CD8-positive, alpha-beta memory T cell (primary cell): ENCODE results near the gene PDCD1. TPM values are rescaled to one million over a fixed set of nuclear protein-coding genes. Genes with fewer than 3 reads are reported as not detected.
"Not testable (repeated sequence)": the region's sequence is repeated elsewhere in the genome, so short reads cannot be mapped to it uniquely, and the experiment has no call there.

ENCODE experiments used
- CTCF ChIA-PET: fragments of 350-600 bp; sonication (Branson Sonifier 250); formaldehyde crosslinking; loops from one replicate; lab custom pipeline; 2021; ENCODE audit warnings: antibody characterized with exemption; lab: Charles Lee
- POLR2A ChIA-PET: fragments of 350-600 bp; sonication (Branson Sonifier 250); formaldehyde crosslinking; loops from one replicate; lab custom pipeline; 2021; ENCODE audit warnings: antibody characterized with exemption; lab: Charles Lee
- DNase-seq, 5 donors: peaks; one replicate each; pipeline versions ENCODE4 v3.0.0 to v3.0.0-alpha.2; 2020 to 2022; ENCODE audit warnings: mixed read lengths in 1 of 5
- H3K27ac ChIP-seq: one replicate; pipeline ENCODE4 v1.7.0; 2013; ENCODE audit warnings: low read depth, mild to moderate bottlenecking, low read length, moderate library complexity
- H3K27me3 ChIP-seq: 2 replicates; pipeline ENCODE4 v1.7.0; 2013; ENCODE audit warnings: low read length, mild to moderate bottlenecking; ENCODE audit not compliant: insufficient read depth, poor library complexity, severe bottlenecking
- H3K36me3 ChIP-seq: 2 replicates; pipeline ENCODE4 v1.7.0; 2013; ENCODE audit warnings: mild to moderate bottlenecking, low read length, moderate library complexity; ENCODE audit not compliant: insufficient read depth
- H3K4me1 ChIP-seq: 2 replicates; pipeline ENCODE4 v1.7.0; 2013; ENCODE audit warnings: mild to moderate bottlenecking, low read length, moderate library complexity; ENCODE audit not compliant: insufficient read depth
- H3K4me3 ChIP-seq: 2 replicates; pipeline ENCODE4 v1.7.0; 2013; ENCODE audit warnings: mild to moderate bottlenecking, low read length
- H3K9me3 ChIP-seq: 2 replicates; pipeline ENCODE4 v1.7.0; 2013; ENCODE audit warnings: mild to moderate bottlenecking, low read length
- H3K27ac Mint-ChIP-seq, 8 donors: one replicate each; pipeline ENCODE4 v1.8.0; 2020 to 2021; ENCODE audit warnings: mixed read lengths in 8 of 8, mild to moderate bottlenecking in 6 of 8, inconsistent platforms in 3 of 8, moderate library complexity in 3 of 8
- H3K27me3 Mint-ChIP-seq, 2 donors: one replicate each; pipeline ENCODE4 v1.8.0; 2020 to 2021; ENCODE audit warnings: mixed read lengths in 2 of 2, mild to moderate bottlenecking in 1 of 2, moderate library complexity in 1 of 2
- H3K36me3 Mint-ChIP-seq, 3 donors: one replicate each; pipeline ENCODE4 v1.8.0; 2020 to 2021; ENCODE audit warnings: mixed read lengths in 3 of 3, inconsistent platforms in 1 of 3, mild to moderate bottlenecking in 1 of 3
- H3K4me1 Mint-ChIP-seq, 3 donors: one replicate each; pipeline ENCODE4 v1.8.0; 2020 to 2021; ENCODE audit warnings: mixed read lengths in 3 of 3, inconsistent platforms in 1 of 3, mild to moderate bottlenecking in 1 of 3
- H3K4me3 Mint-ChIP-seq, 7 donors: one replicate each; pipeline ENCODE4 v1.8.0; 2020 to 2021; ENCODE audit warnings: mixed read lengths in 7 of 7, mild to moderate bottlenecking in 6 of 7, moderate library complexity in 4 of 7, inconsistent platforms in 2 of 7
- H3K9me3 Mint-ChIP-seq, 5 donors: one replicate each; pipeline ENCODE4 v1.8.0; 2020 to 2022; ENCODE audit warnings: mixed read lengths in 5 of 5, mild to moderate bottlenecking in 3 of 5, moderate library complexity in 2 of 5, inconsistent platforms in 1 of 5
- polyA plus RNA-seq: library from polyadenylated mRNA; unstranded; fragments of 300-500 nt; fragmentation: Illumina TruSeq; gene quantifications from one replicate; pipeline ENCODE4 v1.2.3, GENCODE V29; 2021
- total RNA-seq, 2 experiments: library from RNA; stranded (reverse); gene quantifications; one replicate each; pipeline ENCODE4 v1.2.3, GENCODE V29; 2021

PDCD1 gene
- total and polyA plus RNA-seq, 3 experiments from 2014 or later = 34.3 to 41.8 (median 39.3) TPM

DNA sequence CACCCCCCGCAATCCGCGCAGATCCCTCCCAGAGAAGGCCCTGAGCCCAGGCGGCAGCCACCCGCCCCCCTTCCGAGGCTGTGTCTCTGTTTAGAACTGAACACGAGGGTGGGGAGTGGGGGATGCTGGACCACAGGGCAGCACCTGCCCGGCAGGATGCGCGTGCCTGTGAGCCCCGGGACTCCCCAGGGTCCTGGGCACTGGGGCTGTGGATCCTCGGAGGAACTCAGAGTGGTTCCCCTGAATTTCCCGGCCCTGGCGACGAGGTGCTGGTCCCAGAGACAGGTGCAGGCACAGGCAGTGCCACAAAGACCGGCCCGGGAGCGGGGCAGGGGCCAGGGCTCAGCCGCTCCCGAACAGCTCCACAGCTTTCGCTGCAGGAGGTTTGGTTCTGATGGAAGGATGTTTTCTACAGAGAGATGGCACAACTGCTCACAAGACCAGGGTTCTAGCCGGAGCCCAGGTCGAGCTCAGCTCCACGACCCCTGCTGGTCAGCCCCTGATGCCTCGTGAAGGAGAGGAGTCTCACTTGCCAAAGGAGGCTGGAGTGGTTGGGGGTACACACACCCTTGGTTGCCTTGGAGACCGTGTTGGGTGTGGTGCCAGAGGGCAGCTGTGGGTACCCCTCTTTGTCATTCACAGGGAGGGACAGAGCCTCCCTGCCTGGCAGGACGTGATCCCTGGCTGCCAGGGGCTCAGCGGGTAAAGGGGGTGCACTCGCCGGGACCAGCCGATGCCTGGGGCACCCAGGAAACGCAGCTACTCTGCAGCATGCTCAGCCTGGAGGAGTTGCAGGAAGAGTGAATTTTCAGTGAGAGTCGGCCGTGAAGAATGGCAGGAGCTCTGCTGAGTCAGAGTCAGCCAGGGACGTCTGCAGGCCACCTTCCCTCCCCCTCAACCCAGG is 54.1 kb downstream of the PDCD1 start:
- Mint-ChIP-seq H3K27ac (peak overlapping the region in 5 of 8 donors; percentile 4 to 84 (median 64)), H3K36me3 (no peaks in the 10 kb centered on the region), H3K27me3 (no peaks in the 10 kb centered on the region), H3K9me3 (no peaks in the 10 kb centered on the region), H3K4me3 (peak overlapping the region; percentile 52 to 90 (median 73)), H3K4me1 (peaks cover 2 to 14% (median 12%) of the 10 kb centered on the region in 3 donors)
- DNase-seq = peak in 2 of 5 donors; percentile 27 to 47
- CTCF ChIA-PET = interaction anchor here (0.8 to 1.9 kb wide), 6 partner anchors 10 to 655 kb away, joined by 3 to 8 read pairs (median 4); partner anchors contain the start of genes ING5 and PASK
- Histone ChIP-seq H3K4me3 (peak overlapping the region; percentile 66), H3K27me3 (no peaks in the 10 kb centered on the region), H3K9me3 (no peaks in the 10 kb centered on the region), H3K27ac (peak overlapping the region; percentile 61), H3K4me1 (peaks cover 15% of the 10 kb centered on the region), H3K36me3 (no peaks in the 10 kb centered on the region)
- POLR2A ChIA-PET = interaction anchor here (1.3 kb wide), 1 partner anchor 42 kb away, joined by 9 read pairs; no protein-coding TSS in a partner anchor

DNA sequence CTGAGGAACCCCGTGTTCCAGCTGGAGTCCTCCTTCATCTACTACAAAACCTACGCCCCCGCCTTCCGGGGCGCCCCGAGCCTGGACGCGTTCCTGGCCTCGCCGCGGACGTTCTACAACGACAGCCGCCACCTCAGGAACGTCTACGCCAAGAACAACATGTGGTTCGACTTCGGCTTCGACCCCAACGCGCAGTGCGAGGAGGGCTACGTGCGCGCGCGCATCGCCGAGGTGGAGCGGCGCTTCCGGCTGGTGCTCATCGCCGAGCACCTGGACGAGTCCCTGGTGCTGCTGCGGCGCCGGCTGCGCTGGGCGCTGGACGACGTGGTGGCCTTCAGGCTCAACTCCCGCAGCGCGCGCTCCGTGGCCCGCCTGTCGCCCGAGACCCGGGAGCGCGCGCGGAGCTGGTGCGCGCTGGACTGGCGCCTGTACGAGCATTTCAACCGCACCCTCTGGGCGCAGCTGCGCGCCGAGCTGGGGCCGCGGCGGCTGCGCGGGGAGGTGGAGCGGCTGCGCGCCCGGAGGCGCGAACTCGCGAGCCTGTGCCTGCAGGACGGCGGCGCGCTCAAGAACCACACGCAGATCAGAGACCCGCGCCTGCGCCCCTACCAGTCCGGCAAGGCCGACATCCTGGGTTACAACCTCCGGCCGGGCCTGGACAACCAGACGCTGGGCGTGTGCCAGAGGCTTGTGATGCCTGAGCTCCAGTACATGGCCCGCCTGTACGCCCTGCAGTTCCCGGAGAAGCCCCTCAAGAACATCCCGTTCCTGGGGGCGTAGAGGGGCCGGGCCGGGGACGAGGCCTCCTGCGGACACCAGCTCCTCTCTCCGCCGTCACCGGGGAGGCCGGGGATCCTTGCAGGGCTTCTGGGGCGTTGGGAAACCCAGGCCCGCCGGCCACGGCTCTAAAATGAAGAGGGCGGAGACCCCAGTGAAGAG is 55.0 kb downstream of the PDCD1 start:
- H3K9me3 Mint-ChIP-seq = no peaks in the 10 kb centered on the region
- CTCF ChIA-PET = interaction anchor here (0.9 to 1.9 kb wide), 5 partner anchors 9 to 654 kb away, joined by 3 to 8 read pairs (median 4); partner anchors contain the start of genes ING5 and PASK
- H3K36me3 Mint-ChIP-seq = no peaks in the 10 kb centered on the region
- peak overlapping the region; percentile 63 to 90 (median 76) for H3K4me3 Mint-ChIP-seq
- peak in 4 of 5 donors; percentile 33 to 62 (median 48) for DNase-seq
- Histone ChIP-seq H3K9me3 (no peaks in the 10 kb centered on the region), H3K4me3 (peak overlapping the region; percentile 66), H3K27me3 (no peaks in the 10 kb centered on the region), H3K27ac (peak overlapping the region; percentile 61), H3K36me3 (no peaks in the 10 kb centered on the region), H3K4me1 (peaks cover 15% of the 10 kb centered on the region)
- H3K4me1 Mint-ChIP-seq = peaks cover 2 to 14% (median 12%) of the 10 kb centered on the region in 3 donors
- peak overlapping the region in 6 of 8 donors; percentile 61 to 88 (median 78) for H3K27ac Mint-ChIP-seq
- H3K27me3 Mint-ChIP-seq = no peaks in the 10 kb centered on the region
- POLR2A ChIA-PET = interaction anchor here (0.7 to 1.3 kb wide), 2 partner anchors 41 to 69 kb away, joined by 4 to 9 read pairs; no protein-coding TSS in a partner anchor

DNA sequence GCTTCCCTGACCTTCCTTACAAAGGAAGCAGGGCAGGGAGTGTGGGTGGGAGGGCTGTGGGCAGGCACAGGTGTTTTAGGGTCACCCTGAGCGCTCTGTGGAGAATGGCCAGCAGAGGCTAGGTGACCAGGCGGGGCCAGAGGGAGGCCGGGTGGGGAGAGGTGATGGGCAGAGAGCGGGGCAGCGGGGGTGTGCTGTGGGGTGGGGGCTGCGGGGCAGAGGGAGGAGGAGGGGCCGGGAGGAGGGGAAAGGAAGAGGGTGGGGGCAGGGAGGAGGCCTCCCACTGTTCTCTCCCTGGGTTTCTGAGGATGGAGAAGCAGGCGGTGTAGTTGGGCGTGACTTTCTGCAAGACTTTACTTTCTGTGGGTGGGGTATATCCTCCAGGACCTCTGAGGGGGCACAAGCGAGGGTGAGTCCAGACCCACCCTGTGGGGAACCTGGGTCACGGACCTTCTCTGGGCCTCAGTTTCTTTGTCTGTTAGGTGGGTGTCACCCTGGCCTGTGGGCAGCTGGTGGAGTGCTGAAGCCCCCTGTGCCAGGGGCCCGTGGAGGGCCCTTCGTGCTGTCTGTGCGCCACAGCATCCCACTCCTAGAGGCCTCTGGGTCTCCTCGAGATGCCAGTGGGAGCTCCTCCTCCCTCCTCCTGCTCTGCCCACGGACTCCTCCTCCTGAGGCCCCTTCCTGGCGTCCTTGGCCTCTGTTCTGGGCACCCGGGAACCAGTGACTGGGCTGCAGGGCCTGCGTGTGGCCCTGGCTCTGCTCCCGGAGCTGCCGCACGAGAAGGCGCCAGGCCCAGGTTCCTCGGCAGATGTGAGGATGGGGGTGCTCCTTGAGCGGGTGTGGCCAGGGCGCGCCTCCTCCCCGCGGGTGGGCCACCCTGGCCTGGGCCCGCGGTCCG is 56.0 kb downstream of the PDCD1 start:
- H3K9me3 Mint-ChIP-seq = no peaks in the 10 kb centered on the region
- POLR2A ChIA-PET = interaction anchor here (1.3 kb wide), 1 partner anchor 40 kb away, joined by 9 read pairs; no protein-coding TSS in a partner anchor
- CTCF ChIA-PET = interaction anchor here (1.2 kb wide), 1 partner anchor 40 kb away, joined by 4 read pairs; no protein-coding TSS in a partner anchor
- H3K27ac Mint-ChIP-seq = peak overlapping the region in 2 of 8 donors; percentile 86 to 88
- peak overlapping the region in 2 of 7 donors; percentile 51 to 68 for H3K4me3 Mint-ChIP-seq
- no peaks in the 10 kb centered on the region for H3K36me3 ChIP-seq
- no peaks in the 10 kb centered on the region for H3K27me3 ChIP-seq
- peaks cover 15% of the 10 kb centered on the region for H3K4me1 ChIP-seq
- H3K27me3 Mint-ChIP-seq = no peaks in the 10 kb centered on the region
- H3K36me3 Mint-ChIP-seq = no peaks in the 10 kb centered on the region
- no peak overlapping the region for H3K27ac ChIP-seq
- DNase-seq = peak in 1 of 5 donors; percentile 42
- no peak overlapping the region for H3K4me3 ChIP-seq
- peaks cover 2 to 12% (median 9%) of the 10 kb centered on the region in 3 donors for H3K4me1 Mint-ChIP-seq
- no peaks in the 10 kb centered on the region for H3K9me3 ChIP-seq

DNA sequence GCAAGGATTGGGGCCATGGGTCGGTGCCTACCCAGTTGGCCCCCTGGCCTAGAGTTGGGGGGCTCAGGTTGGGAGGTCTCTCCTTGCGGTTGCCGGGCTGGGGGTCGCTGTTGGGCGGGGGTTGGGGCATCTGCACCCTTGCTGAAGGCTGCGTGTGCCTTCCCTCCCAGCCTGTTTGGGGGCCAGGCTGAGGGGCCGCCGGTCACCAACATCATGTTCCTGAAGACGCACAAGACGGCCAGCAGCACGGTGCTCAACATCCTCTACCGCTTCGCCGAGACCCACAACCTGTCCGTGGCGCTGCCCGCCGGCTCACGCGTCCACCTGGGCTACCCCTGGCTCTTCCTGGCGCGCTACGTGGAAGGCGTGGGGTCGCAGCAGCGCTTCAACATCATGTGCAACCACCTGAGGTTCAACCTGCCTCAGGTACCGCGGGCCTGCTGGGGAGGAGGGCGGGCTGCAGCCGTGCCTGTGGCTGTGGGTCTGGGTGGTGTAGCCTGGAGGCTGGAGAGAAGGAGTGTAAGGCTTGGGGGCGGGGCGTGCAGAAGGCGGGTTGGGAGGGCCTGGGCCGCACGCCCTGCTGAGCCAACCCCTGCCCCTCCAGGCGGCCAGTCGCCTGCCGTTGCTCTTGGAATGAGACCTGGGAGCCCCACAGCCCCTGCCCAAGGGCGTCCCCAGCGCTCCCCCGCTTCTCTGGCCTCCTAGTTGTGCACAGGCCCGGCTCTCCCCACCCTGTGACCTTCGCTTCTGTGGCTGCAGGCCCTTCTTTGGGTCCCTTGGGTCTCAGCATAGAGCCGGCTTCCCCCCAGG is 56.9 kb downstream of the PDCD1 start:
- Histone ChIP-seq H3K36me3 (no peaks in the 10 kb centered on the region), H3K4me3 (no peak overlapping the region), H3K27me3 (no peaks in the 10 kb centered on the region), H3K4me1 (peaks cover 15% of the 10 kb centered on the region), H3K27ac (no peak overlapping the region), H3K9me3 (no peaks in the 10 kb centered on the region)
- no peaks in the 10 kb centered on the region for H3K36me3 Mint-ChIP-seq
- no peak overlapping the region for H3K4me3 Mint-ChIP-seq
- H3K9me3 Mint-ChIP-seq = no peaks in the 10 kb centered on the region
- H3K27me3 Mint-ChIP-seq = no peaks in the 10 kb centered on the region
- POLR2A ChIA-PET = no interaction called here
- H3K4me1 Mint-ChIP-seq = peaks cover 2 to 12% (median 9%) of the 10 kb centered on the region in 3 donors
- peak in 1 of 5 donors; percentile 46 for DNase-seq
- H3K27ac Mint-ChIP-seq = no peak overlapping the region
- CTCF ChIA-PET = no interaction called here

DNA sequence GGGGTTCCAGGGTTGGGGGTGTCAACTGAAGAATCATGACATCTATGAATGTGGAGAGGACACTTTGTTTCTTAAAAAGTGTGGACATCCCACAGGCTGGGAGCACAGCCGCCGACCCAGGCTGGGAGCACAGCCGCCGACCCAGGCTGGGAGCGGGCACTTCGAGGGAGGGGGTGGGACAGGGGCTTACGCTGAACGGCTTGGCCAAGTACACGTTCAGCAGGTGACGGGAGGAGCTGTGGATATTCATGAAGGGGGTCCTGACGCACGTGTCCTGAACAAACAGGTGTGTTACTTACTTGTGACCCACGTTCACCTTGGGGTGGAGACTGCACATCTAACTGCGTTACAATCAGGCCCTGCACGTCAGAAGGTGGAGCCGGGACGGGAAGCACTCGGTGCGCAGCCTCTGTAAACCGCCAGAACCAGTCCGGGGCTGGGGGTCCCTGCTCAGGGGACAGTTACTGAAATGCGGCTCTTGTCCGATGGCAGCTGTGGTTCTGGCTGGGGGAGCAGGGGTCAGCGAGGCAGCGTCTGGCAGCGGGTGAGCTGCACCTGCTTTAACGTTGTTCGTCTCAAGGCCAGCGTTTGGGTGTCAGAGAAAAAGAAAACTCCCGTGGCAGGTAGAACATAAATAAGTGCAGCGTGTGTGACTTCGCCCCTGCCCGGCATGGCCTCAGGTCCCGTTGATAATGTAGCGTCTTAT is 58.3 kb downstream of the PDCD1 start:
- H3K4me3 Mint-ChIP-seq = peak overlapping the region in 2 of 7 donors; percentile 8 to 61
- H3K27me3 Mint-ChIP-seq, H3K27me3 ChIP-seq, H3K36me3 Mint-ChIP-seq, H3K36me3 ChIP-seq, POLR2A ChIA-PET, CTCF ChIA-PET, H3K9me3 Mint-ChIP-seq, H3K9me3 ChIP-seq, H3K27ac ChIP-seq, H3K4me3 ChIP-seq: not testable (repeated sequence)
- H3K27ac Mint-ChIP-seq = peak overlapping the region in 1 of 8 donors; percentile 86
- peaks cover 15% of the 10 kb centered on the region for H3K4me1 ChIP-seq
- H3K4me1 Mint-ChIP-seq = peaks cover 2 to 12% (median 9%) of the 10 kb centered on the region in 3 donors
- DNase-seq = peak in 1 of 5 donors; percentile 21
